Measurements from ENCODE around the gene KCNQ1. TPM values are rescaled to one million over a fixed set of nuclear protein-coding genes. Genes with fewer than 3 reads are reported as not detected.

The KCNQ1 gene
- total and polyA plus RNA-seq, 7 donors: 1.1 to 25.2 (median 3.8) TPM

DNA sequence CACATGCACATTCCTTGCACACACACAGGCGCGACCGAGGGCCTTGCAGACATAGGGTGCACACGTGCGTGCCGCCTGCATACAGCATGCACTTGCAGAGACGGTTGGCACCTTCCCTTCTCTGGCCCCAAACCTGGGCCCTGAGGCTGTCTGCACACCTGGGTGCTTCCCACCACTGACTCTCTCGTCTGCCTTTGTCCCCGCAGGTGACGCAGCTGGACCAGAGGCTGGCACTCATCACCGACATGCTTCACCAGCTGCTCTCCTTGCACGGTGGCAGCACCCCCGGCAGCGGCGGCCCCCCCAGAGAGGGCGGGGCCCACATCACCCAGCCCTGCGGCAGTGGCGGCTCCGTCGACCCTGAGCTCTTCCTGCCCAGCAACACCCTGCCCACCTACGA is 402.8 kb downstream of the KCNQ1 start:
- H3K27me3 ChIP-seq: no peaks in the 10 kb centered on the region
- H3K4me3 ChIP-seq: no peak overlapping the region
- H3K4me1 ChIP-seq: no peaks in the 10 kb centered on the region
- intact Hi-C loops (cut with DNase I): no loop called here
- no peak overlapping the region for H3K27ac ChIP-seq
- DNase-seq: no peak
- TF ChIP-seq POLR2A (IDR thresholded peaks at IDR 0.05) (no peak), EP300 (IDR thresholded peaks at IDR 0.05) (no peak), POLR2AphosphoS5 (IDR thresholded peaks at IDR 0.05) (no peak)
- TF ChIP-seq, protein P1, sequence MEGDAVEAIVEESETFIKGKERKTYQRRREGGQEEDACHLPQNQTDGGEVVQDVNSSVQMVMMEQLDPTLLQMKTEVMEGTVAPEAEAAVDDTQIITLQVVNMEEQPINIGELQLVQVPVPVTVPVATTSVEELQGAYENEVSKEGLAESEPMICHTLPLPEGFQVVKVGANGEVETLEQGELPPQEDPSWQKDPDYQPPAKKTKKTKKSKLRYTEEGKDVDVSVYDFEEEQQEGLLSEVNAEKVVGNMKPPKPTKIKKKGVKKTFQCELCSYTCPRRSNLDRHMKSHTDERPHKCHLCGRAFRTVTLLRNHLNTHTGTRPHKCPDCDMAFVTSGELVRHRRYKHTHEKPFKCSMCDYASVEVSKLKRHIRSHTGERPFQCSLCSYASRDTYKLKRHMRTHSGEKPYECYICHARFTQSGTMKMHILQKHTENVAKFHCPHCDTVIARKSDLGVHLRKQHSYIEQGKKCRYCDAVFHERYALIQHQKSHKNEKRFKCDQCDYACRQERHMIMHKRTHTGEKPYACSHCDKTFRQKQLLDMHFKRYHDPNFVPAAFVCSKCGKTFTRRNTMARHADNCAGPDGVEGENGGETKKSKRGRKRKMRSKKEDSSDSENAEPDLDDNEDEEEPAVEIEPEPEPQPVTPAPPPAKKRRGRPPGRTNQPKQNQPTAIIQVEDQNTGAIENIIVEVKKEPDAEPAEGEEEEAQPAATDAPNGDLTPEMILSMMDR (IDR thresholded peaks at IDR 0.05): no peak
- no peaks in the 10 kb centered on the region for H3K9me3 ChIP-seq
- WGBS, 2 donors: 85 to 87% methylated on average over 21 of the region's 21 CpGs
- H3K36me3 ChIP-seq: no peaks in the 10 kb centered on the region

DNA sequence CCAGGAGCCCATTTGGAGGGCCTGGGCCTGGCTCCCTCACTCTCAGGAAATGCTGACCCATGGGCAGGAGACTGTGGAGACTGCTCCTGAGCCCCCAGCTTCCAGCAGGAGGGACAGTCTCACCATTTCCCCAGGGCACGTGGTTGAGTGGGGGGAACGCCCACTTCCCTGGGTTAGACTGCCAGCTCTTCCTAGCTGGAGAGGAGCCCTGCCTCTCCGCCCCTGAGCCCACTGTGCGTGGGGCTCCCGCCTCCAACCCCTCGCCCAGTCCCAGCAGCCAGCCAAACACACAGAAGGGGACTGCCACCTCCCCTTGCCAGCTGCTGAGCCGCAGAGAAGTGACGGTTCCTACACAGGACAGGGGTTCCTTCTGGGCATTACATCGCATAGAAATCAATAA is 403.7 kb downstream of the KCNQ1 start:
- Histone ChIP-seq H3K27ac (no peak overlapping the region), H3K4me3 (no peak overlapping the region), H3K27me3 (no peaks in the 10 kb centered on the region), H3K36me3 (no peaks in the 10 kb centered on the region), H3K9me3 (no peaks in the 10 kb centered on the region), H3K4me1 (no peaks in the 10 kb centered on the region)
- DNase-seq: no peak
- no peak for TF ChIP-seq EP300 (IDR thresholded peaks at IDR 0.05)
- TF ChIP-seq POLR2AphosphoS5 (IDR thresholded peaks at IDR 0.05): no peak
- TF ChIP-seq, protein P1 (IDR thresholded peaks at IDR 0.05): no peak
- no peak for TF ChIP-seq POLR2A (IDR thresholded peaks at IDR 0.05)
- intact Hi-C loops (cut with DNase I): no loop called here
- WGBS, 2 donors: 89 to 94% methylated on average over 9 of the region's 9 CpGs

DNA sequence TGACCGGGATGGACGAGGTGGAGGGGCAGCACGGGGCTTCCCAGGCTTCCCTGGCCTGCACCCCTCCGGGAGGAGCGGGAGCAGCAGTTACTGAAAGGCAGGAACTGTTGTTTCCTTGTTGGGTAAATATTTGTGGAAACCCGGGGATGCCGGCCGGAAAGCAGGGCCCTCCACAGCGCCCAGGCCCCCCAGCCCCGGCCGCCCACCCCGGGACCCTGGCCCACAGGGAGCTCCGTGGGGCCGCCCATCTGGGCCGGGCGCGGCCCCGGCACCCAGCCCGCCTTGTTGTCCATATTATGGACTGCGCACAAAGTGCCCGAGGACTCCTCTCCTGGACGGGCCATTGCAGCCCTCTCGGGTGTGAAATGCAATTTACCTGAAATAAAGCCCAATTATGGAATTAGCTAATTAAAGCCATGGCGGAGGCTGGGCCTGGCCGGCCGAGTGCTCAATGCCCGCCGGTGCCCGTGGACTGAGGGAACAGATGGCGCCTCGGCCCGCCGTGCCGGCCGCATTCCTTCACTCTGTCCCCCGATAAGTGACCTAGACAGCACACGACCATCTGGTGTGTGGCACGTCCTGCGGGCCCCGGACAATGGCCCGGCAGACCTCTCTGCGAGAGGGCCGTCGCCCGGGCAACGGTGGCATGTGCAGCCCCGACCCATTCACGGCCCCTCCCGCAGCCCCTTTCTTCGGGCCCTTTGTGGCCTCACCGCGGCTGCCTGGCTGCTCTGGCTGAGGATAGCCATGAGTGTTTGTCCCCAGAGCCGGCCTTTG is 405.4 kb downstream of the KCNQ1 start:
- H3K4me3 ChIP-seq: no peak overlapping the region
- H3K27me3 ChIP-seq: no peaks in the 10 kb centered on the region
- intact Hi-C loops (cut with DNase I): no loop called here
- no peaks in the 10 kb centered on the region for H3K9me3 ChIP-seq
- no peaks in the 10 kb centered on the region for H3K4me1 ChIP-seq
- TF ChIP-seq EP300 (IDR thresholded peaks at IDR 0.05): no peak
- TF ChIP-seq POLR2AphosphoS5 (IDR thresholded peaks at IDR 0.05): no peak
- no peak for TF ChIP-seq POLR2A (IDR thresholded peaks at IDR 0.05)
- TF ChIP-seq, protein P1 (IDR thresholded peaks at IDR 0.05): no peak
- DNase-seq: no peak
- no peaks in the 10 kb centered on the region for H3K36me3 ChIP-seq
- WGBS, 2 donors: 82 to 83% methylated on average over 53 of the region's 53 CpGs
- H3K27ac ChIP-seq: no peak overlapping the region

DNA sequence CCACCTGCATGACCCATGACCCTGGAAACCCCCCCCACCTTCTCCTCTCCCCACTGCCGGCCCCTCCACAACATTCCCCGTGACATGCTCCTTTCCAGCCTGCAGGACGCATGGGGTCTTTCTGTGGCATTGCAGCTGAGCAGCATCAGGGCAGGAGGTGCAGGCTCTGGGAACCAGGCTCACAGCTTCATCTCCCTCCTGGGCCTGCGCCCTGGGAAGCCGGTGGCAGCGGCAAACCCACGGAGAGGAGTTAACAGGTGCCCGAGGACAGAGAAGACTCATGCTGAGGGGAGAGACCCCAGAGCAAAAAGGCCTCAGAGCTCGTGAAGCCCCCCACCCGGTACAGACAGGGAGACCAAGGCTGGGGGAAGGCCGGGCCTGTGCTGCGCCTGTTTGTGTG is 408.6 kb downstream of the KCNQ1 start:
- Histone ChIP-seq H3K27me3 (no peaks in the 10 kb centered on the region), H3K36me3 (no peaks in the 10 kb centered on the region), H3K9me3 (no peaks in the 10 kb centered on the region), H3K4me1 (no peaks in the 10 kb centered on the region), H3K4me3 (no peak overlapping the region), H3K27ac (no peak overlapping the region)
- intact Hi-C loops (cut with DNase I): no loop called here
- 94 to 96% methylated on average over 12 of the region's 12 CpGs for WGBS, 2 donors
- no peak for DNase-seq
- TF ChIP-seq POLR2A (IDR thresholded peaks at IDR 0.05): no peak
- no peak for TF ChIP-seq POLR2AphosphoS5 (IDR thresholded peaks at IDR 0.05)
- TF ChIP-seq, protein P1 (IDR thresholded peaks at IDR 0.05): no peak
- TF ChIP-seq EP300 (IDR thresholded peaks at IDR 0.05): no peak

Data from sigmoid colon (tissue), 7 donors.